Nephron (organoid): ENCODE measurements around the gene SLC22A6.

Experiments used
- H3K27ac Mint-ChIP-seq, 3 experiments: 2 replicates each; pipeline ENCODE4 v1.8.0; 2020; ENCODE audit warnings: mixed read lengths in 3 of 3, mild to moderate bottlenecking in 2 of 3, moderate library complexity in 1 of 3
- H3K27me3 Mint-ChIP-seq: 2 replicates; pipeline ENCODE4 v1.8.0; 2021; ENCODE audit warnings: low read depth, mild to moderate bottlenecking, moderate library complexity, mixed read lengths
- H3K36me3 Mint-ChIP-seq: 2 replicates; pipeline ENCODE4 v1.8.0; 2020; ENCODE audit warnings: low read depth, mixed read lengths
- H3K4me1 Mint-ChIP-seq: 2 replicates; pipeline ENCODE4 v1.8.0; 2020; ENCODE audit warnings: mixed read lengths
- H3K4me3 Mint-ChIP-seq, 3 experiments: 2 replicates each; pipeline ENCODE4 v1.8.0; 2020; ENCODE audit warnings: mild to moderate bottlenecking in 3 of 3, mixed read lengths in 3 of 3, moderate library complexity in 2 of 3
- H3K9me3 Mint-ChIP-seq: 2 replicates; pipeline ENCODE4 v1.8.0; 2020; ENCODE audit warnings: mixed read lengths
- TF ChIP-seq, protein P1 (sequence below), 3 experiments: fragments of 200-600 bp; sonication (generic); IDR thresholded peaks; one replicate each; pipeline ENCODE4 v1.5.0; 2021; ENCODE audit warnings: antibody characterized with exemption in 3 of 3; ENCODE audit not compliant: unreplicated experiment in 3 of 3

The SLC22A6 gene

DNA sequence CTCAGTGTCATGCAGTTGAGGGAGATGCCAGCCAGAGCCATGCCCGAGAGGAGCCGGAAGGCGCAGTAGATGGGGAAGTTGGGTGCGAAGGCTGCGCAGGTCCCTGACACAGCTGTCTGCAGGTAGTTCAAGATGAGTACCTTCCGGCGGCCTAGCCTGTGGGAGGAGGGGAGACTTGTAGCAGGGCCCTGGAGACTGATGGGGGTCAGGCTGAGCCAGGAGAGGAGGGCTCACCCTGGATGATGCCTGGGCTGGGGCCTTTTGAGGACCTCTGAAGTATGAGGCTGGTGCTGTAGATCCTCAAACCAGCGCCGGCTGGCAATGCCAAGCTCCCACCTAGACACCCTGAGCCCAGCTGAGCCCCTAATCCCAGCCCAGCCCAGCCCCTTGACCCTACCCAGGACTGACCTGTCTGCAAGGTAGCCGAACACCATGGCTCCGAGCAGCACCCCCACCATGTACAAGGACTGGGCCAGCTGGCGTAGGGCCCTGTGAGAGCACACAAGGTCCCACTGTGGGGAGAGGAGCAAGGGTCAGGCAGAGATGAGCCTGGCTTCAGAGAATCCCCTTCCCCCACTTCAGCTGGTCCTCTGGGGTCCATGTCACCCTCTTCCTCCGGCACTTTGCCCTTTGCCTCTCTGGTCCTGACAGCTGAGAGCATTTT is 1.1 kb downstream of the SLC22A6 start:
- Mint-ChIP-seq H3K27me3 (peaks cover 15% of the 10 kb centered on the region), H3K9me3 (peaks cover 4% of the 10 kb centered on the region), H3K27ac (no peak overlapping the region), H3K36me3 (no peaks in the 10 kb centered on the region), H3K4me1 (no peaks in the 10 kb centered on the region), H3K4me3 (no peak overlapping the region)
- TF ChIP-seq, protein P1, sequence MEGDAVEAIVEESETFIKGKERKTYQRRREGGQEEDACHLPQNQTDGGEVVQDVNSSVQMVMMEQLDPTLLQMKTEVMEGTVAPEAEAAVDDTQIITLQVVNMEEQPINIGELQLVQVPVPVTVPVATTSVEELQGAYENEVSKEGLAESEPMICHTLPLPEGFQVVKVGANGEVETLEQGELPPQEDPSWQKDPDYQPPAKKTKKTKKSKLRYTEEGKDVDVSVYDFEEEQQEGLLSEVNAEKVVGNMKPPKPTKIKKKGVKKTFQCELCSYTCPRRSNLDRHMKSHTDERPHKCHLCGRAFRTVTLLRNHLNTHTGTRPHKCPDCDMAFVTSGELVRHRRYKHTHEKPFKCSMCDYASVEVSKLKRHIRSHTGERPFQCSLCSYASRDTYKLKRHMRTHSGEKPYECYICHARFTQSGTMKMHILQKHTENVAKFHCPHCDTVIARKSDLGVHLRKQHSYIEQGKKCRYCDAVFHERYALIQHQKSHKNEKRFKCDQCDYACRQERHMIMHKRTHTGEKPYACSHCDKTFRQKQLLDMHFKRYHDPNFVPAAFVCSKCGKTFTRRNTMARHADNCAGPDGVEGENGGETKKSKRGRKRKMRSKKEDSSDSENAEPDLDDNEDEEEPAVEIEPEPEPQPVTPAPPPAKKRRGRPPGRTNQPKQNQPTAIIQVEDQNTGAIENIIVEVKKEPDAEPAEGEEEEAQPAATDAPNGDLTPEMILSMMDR (IDR thresholded peaks at IDR 0.05; ENCODE audit: unreplicated experiment in 3 of 3): no peak

DNA sequence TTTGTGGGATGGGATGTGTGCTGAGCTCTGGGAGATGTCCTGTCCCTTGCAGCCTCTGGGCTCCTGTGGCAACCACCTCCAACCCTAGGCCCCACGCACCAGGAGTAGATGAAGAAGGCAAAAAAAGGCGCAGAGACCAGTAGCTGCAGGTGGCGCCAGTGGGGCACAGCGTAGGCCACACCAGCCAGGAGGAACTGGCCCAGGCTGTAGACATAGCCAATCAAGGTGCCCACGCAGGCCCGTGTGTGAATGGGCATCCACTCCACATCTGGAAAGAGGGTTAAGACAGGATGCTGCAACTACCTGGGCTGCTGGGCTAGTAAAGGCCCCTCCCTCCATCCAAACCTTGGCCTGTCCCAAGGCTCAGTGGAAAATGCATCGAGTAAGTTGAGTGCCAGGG is 3.0 kb downstream of the SLC22A6 start:
- Mint-ChIP-seq H3K4me1 (no peaks in the 10 kb centered on the region), H3K9me3 (peaks cover 4% of the 10 kb centered on the region), H3K27me3 (peaks cover 20% of the 10 kb centered on the region), H3K4me3 (no peak overlapping the region), H3K27ac (no peak overlapping the region), H3K36me3 (no peaks in the 10 kb centered on the region)
- TF ChIP-seq, protein P1 (IDR thresholded peaks at IDR 0.05; ENCODE audit: unreplicated experiment in 3 of 3): no peak

DNA sequence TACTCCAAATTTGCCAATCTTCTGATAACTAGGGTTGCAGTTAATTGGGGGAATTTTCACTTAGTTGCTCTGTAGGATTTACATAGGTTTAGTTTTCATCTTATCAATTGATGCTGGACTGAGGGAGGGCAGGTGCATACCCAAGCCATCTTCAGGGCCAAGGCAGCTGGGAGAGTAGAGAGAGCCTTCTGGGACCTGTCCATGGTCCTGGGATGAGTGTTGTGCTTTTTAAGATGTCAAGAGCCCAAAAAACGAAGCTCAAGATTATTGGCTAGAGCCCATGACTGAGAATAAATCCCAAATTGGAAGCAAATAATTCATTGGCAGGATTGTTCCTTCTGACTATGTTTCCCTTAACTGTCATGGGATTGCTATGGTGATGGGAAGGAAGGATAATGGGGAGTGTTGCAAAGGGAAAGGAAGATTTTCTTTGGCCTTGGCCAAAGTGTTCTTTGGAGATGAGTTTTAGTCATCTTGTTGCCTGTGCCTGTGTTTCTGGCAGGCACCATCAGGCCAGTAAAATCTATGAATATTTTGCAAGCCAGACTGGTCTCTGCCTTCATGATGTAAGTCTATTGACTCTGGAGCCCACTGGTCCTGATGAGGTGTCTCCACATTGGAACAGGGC is 4.5 kb downstream of the SLC22A6 start:
- Mint-ChIP-seq H3K9me3 (peaks cover 4% of the 10 kb centered on the region), H3K36me3 (no peaks in the 10 kb centered on the region), H3K4me3 (no peak overlapping the region), H3K27ac (no peak overlapping the region), H3K4me1 (no peaks in the 10 kb centered on the region), H3K27me3 (peaks cover 23% of the 10 kb centered on the region)
- TF ChIP-seq, protein P1 (IDR thresholded peaks at IDR 0.05; ENCODE audit: unreplicated experiment in 3 of 3): no peak

DNA sequence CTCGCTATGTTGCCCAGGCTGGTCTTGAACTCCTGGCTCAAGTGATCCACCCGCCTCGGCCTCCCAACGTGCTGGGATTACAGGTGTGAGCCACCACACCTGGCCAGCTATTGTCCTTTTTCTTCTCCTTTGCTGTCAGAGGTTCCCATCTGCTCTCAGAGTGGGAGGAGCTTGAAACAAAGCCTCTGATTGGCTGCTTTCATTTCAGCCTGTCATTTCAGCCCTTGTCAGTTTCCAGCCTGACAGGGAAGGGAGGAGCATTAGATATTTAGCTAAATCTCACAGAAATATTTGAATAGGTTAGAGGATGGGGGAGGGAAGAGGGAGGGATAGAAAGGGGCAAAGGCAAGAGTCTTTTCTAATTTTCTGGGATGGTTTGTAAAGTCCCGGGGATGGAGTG is 8.7 kb downstream of the SLC22A6 start:
- no peak overlapping the region for H3K4me3 Mint-ChIP-seq
- peaks cover 8% of the 10 kb centered on the region for H3K4me1 Mint-ChIP-seq
- peaks cover 26% of the 10 kb centered on the region for H3K27me3 Mint-ChIP-seq
- TF ChIP-seq, protein P1 (IDR thresholded peaks at IDR 0.05; ENCODE audit: unreplicated experiment in 3 of 3): no peak
- H3K27ac Mint-ChIP-seq: no peak overlapping the region
- H3K36me3 Mint-ChIP-seq: no peaks in the 10 kb centered on the region
- peaks cover 4% of the 10 kb centered on the region for H3K9me3 Mint-ChIP-seq

DNA sequence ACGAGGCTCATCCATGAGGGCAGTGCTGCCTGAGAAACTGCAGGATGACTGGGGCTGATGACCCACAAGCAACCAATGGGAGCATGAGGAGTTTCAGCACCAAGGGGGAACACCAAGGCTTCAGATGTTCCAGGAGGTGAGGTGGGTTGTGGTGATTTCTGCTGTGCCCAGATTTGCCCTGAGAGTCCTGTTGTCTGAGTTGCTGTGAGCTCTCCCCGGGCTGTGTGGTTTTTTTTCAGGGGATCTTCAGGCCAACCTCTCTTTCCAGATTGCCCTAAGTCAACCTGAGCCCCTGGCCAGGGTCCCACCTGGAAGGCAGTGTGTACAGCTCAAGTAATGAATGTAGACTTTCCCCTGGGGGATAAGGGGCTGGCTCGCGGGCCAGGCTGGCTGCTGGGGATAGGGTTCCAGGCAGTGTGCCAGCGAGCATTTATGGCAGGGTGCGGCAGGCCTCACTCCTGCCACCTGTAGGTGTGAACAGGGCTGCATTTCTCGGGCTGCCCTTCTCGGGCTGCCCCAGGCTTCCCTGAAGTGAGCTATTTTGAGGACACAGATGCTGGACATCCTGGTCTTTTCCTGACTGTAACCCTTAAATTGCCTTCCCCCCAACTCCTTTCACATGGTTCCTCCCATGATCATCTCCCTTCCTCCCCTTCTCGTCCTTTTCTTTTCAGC is 9.8 kb downstream of the SLC22A6 start:
- TF ChIP-seq, protein P1 (IDR thresholded peaks at IDR 0.05; ENCODE audit: unreplicated experiment in 3 of 3): peak; percentile 44 to 52 (median 48)
- Mint-ChIP-seq H3K36me3 (no peaks in the 10 kb centered on the region), H3K4me3 (no peak overlapping the region), H3K4me1 (peaks cover 8% of the 10 kb centered on the region), H3K27ac (no peak overlapping the region), H3K9me3 (peaks cover under 1% of the 10 kb centered on the region), H3K27me3 (peaks cover 29% of the 10 kb centered on the region)
